IPS-18c (cell line): Measurements from ENCODE around the gene IQCB1.

Experiments used
- H3K4me3 ChIP-seq: 2 replicates; pipeline ENCODE4 v1.7.0; 2013; ENCODE audit warnings: low read depth, mild to moderate bottlenecking, low read length, moderate library complexity; ENCODE audit not compliant: insufficient read depth
- H3K9me3 ChIP-seq: one replicate; pipeline ENCODE4 v1.6.1; 2013; ENCODE audit warnings: mild to moderate bottlenecking, low read length, moderate library complexity; ENCODE audit not compliant: control insufficient read depth, insufficient read depth

The IQCB1 gene

GRCh38 chr3:121724130-121724529 lies 110.7 kb downstream of the IQCB1 start:
- H3K9me3 ChIP-seq: no peaks in the 10 kb centered on the region
- H3K4me3 ChIP-seq: no peak overlapping the region

- no peaks in the 10 kb centered on the region for H3K9me3 ChIP-seq
Observed at GRCh38 chr3:121723485-121723884, 111.4 kb downstream of the IQCB1 start.

GRCh38 chr3:121722411-121722810 lies 112.4 kb downstream of the IQCB1 start:
- Histone ChIP-seq H3K9me3 (no peaks in the 10 kb centered on the region), H3K4me3 (no peak overlapping the region)

More at GRCh38 chr3:121723485-121723884, 111.4 kb downstream of the IQCB1 start:
- H3K4me3 ChIP-seq: no peak overlapping the region

- no peaks in the 10 kb centered on the region for H3K9me3 ChIP-seq
- H3K4me3 ChIP-seq: no peak overlapping the region
Observed at GRCh38 chr3:121720163-121720562, 114.7 kb downstream of the IQCB1 start.
